Activated CD8-positive, alpha-beta T cell treated with anti-CD3 and anti-CD28 coated beads, Interleukin-2, amount 10 ng/mL, durations not matched to agents 7 days and 5 days (primary cell): ENCODE results near the gene TBK1. TPM values are rescaled to one million over a fixed set of nuclear protein-coding genes. Genes with fewer than 3 reads are reported as not detected.

Source experiments
- ATAC-seq: fragments of 150-1000 bp; cut with Tn5 transposase; one replicate; pipeline ENCODE4 v1.10.0; 2021; ENCODE audit warnings: moderate library complexity
- CTCF ChIA-PET: fragments of 350-600 bp; sonication (Branson Sonifier 250); formaldehyde crosslinking; loops from one replicate; lab custom pipeline; 2021; ENCODE audit warnings: antibody characterized with exemption; lab: Charles Lee
- POLR2A ChIA-PET: fragments of 350-600 bp; sonication (Branson Sonifier 250); formaldehyde crosslinking; loops from one replicate; lab custom pipeline; 2021; ENCODE audit warnings: antibody characterized with exemption; lab: Charles Lee
- DNase-seq: peaks from one replicate; pipeline ENCODE4 v3.0.0-alpha.2; 2020
- H3K27ac Mint-ChIP-seq: one replicate; pipeline ENCODE4 v1.8.0; 2021; ENCODE audit warnings: mild to moderate bottlenecking, mixed read lengths
- H3K27me3 Mint-ChIP-seq: one replicate; pipeline ENCODE4 v1.8.0; 2021; ENCODE audit warnings: low read depth, mixed read lengths
- H3K36me3 Mint-ChIP-seq: one replicate; pipeline ENCODE4 v1.8.0; 2021; ENCODE audit warnings: low read depth, mixed read lengths
- H3K4me1 Mint-ChIP-seq: one replicate; pipeline ENCODE4 v1.8.0; 2021; ENCODE audit warnings: low read depth, mixed read lengths
- H3K4me3 Mint-ChIP-seq: one replicate; pipeline ENCODE4 v1.8.0; 2021; ENCODE audit warnings: mild to moderate bottlenecking, mixed read lengths
- H3K9me3 Mint-ChIP-seq: one replicate; pipeline ENCODE4 v1.8.0; 2022; ENCODE audit warnings: mixed read lengths; ENCODE audit not compliant: insufficient read depth
- total RNA-seq, 2 experiments: library from RNA; stranded (reverse); gene quantifications; one replicate each; pipeline ENCODE4 v1.2.3, GENCODE V29; 2021

The TBK1 gene
- total RNA-seq, 2 experiments from 2014 or later = 25.0 to 31.7 TPM

GRCh38 chr12:64456119-64456518 lies 4.2 kb downstream of the TBK1 start:
- H3K4me3 Mint-ChIP-seq = no peak overlapping the region
- DNase-seq = no peak
- no peaks in the 10 kb centered on the region for H3K9me3 Mint-ChIP-seq
- H3K27ac Mint-ChIP-seq = peak overlapping the region; percentile 74
- CTCF ChIA-PET = interaction anchor here (1.0 kb wide), 1 partner anchor 26 kb away, joined by 4 read pairs; no protein-coding TSS in a partner anchor
- peaks cover 36% of the 10 kb centered on the region for H3K36me3 Mint-ChIP-seq
- no peak for ATAC-seq
- H3K27me3 Mint-ChIP-seq = no peaks in the 10 kb centered on the region
- peaks cover 49% of the 10 kb centered on the region for H3K4me1 Mint-ChIP-seq
- POLR2A ChIA-PET = interaction anchor here (1.2 kb wide), 1 partner anchor 15 kb away, joined by 3 read pairs; no protein-coding TSS in a partner anchor

- peaks cover 42% of the 10 kb centered on the region for H3K4me1 Mint-ChIP-seq
- H3K9me3 Mint-ChIP-seq = no peaks in the 10 kb centered on the region
- no peak for DNase-seq
- peak overlapping the region; percentile 68 for H3K27ac Mint-ChIP-seq
- ChIA-PET CTCF (interaction anchor here (0.6 to 1.0 kb wide), 2 partner anchors 10 to 25 kb away, joined by 3 to 4 read pairs; no protein-coding TSS in a partner anchor), POLR2A (interaction anchor here (1.2 kb wide), 1 partner anchor 16 kb away, joined by 3 read pairs; no protein-coding TSS in a partner anchor)
- no peaks in the 10 kb centered on the region for H3K27me3 Mint-ChIP-seq
- no peak overlapping the region for H3K4me3 Mint-ChIP-seq
- ATAC-seq = no peak
- peaks cover 41% of the 10 kb centered on the region for H3K36me3 Mint-ChIP-seq
Measured at GRCh38 chr12:64457032-64457431, 5.1 kb downstream of the TBK1 start.

GRCh38 chr12:64457466-64457865 lies 5.5 kb downstream of the TBK1 start:
- CTCF ChIA-PET = interaction anchor here (1.0 kb wide), 1 partner anchor 24 kb away, joined by 4 read pairs; no protein-coding TSS in a partner anchor
- peak; percentile 16 for ATAC-seq
- Mint-ChIP-seq H3K4me3 (no peak overlapping the region), H3K4me1 (peaks cover 42% of the 10 kb centered on the region), H3K36me3 (peaks cover 43% of the 10 kb centered on the region), H3K27ac (peak overlapping the region; percentile 68), H3K27me3 (no peaks in the 10 kb centered on the region), H3K9me3 (no peaks in the 10 kb centered on the region)
- no peak for DNase-seq
- POLR2A ChIA-PET = no interaction called here

GRCh38 chr12:64457923-64458322 lies 6.0 kb downstream of the TBK1 start:
- no peak overlapping the region for H3K4me3 Mint-ChIP-seq

GRCh38 chr12:64459394-64459891 lies 7.5 kb downstream of the TBK1 start:
- ATAC-seq (peak; percentile 50), DNase-seq (no peak)
- peaks cover 31% of the 10 kb centered on the region for H3K4me1 Mint-ChIP-seq
- H3K27me3 Mint-ChIP-seq = no peaks in the 10 kb centered on the region
- CTCF ChIA-PET = no interaction called here
- POLR2A ChIA-PET = interaction anchor here (0.9 kb wide), 1 partner anchor 14 kb away, joined by 3 read pairs; no protein-coding TSS in a partner anchor
- peak overlapping the region; percentile 87 for H3K27ac Mint-ChIP-seq
- peaks cover 37% of the 10 kb centered on the region for H3K36me3 Mint-ChIP-seq
- no peaks in the 10 kb centered on the region for H3K9me3 Mint-ChIP-seq
- peak overlapping the region; percentile 69 for H3K4me3 Mint-ChIP-seq

More at GRCh38 chr12:64457923-64458322, 6.0 kb downstream of the TBK1 start:
- no peaks in the 10 kb centered on the region for H3K27me3 Mint-ChIP-seq
- ChIA-PET POLR2A (no interaction called here), CTCF (no interaction called here)
- H3K36me3 Mint-ChIP-seq = peaks cover 39% of the 10 kb centered on the region
- no peak for DNase-seq
- no peaks in the 10 kb centered on the region for H3K9me3 Mint-ChIP-seq
- no peak for ATAC-seq
- H3K27ac Mint-ChIP-seq = peak overlapping the region; percentile 68
- H3K4me1 Mint-ChIP-seq = peaks cover 41% of the 10 kb centered on the region

- DNase-seq (no peak), ATAC-seq (no peak)
- Mint-ChIP-seq H3K4me1 (peaks cover 18% of the 10 kb centered on the region), H3K27me3 (no peaks in the 10 kb centered on the region), H3K4me3 (no peak overlapping the region), H3K9me3 (no peaks in the 10 kb centered on the region), H3K36me3 (peaks cover 43% of the 10 kb centered on the region), H3K27ac (no peak overlapping the region)
- ChIA-PET POLR2A (no interaction called here), CTCF (interaction anchor here (0.6 to 0.9 kb wide), 2 partner anchors 9 to 269 kb away, joined by 3 read pairs; no protein-coding TSS in a partner anchor)
Measured at GRCh38 chr12:64461634-64462414, 9.9 kb downstream of the TBK1 start.

GRCh38 chr12:64466178-64466577 lies 14.3 kb downstream of the TBK1 start:
- no peaks in the 10 kb centered on the region for H3K27me3 Mint-ChIP-seq
- H3K36me3 Mint-ChIP-seq = peaks cover 40% of the 10 kb centered on the region
- DNase-seq (no peak), ATAC-seq (no peak)
- ChIA-PET POLR2A (no interaction called here), CTCF (no interaction called here)
- no peak overlapping the region for H3K27ac Mint-ChIP-seq
- H3K9me3 Mint-ChIP-seq = no peaks in the 10 kb centered on the region
- H3K4me1 Mint-ChIP-seq = no peaks in the 10 kb centered on the region
- H3K4me3 Mint-ChIP-seq = no peak overlapping the region

GRCh38 chr12:64468966-64469365 lies 17.0 kb downstream of the TBK1 start:
- Mint-ChIP-seq H3K27me3 (no peaks in the 10 kb centered on the region), H3K4me1 (no peaks in the 10 kb centered on the region), H3K4me3 (no peak overlapping the region), H3K36me3 (peaks cover 58% of the 10 kb centered on the region), H3K9me3 (no peaks in the 10 kb centered on the region), H3K27ac (no peak overlapping the region)
- ChIA-PET POLR2A (no interaction called here), CTCF (no interaction called here)
- DNase-seq = no peak
- no peak for ATAC-seq

GRCh38 chr12:64469455-64470142 lies 17.7 kb downstream of the TBK1 start:
- Mint-ChIP-seq H3K27me3 (no peaks in the 10 kb centered on the region), H3K27ac (peak overlapping the region; percentile 31), H3K4me1 (no peaks in the 10 kb centered on the region), H3K36me3 (peaks cover 59% of the 10 kb centered on the region), H3K4me3 (no peak overlapping the region), H3K9me3 (no peaks in the 10 kb centered on the region)
- ChIA-PET POLR2A (no interaction called here), CTCF (interaction anchor here (1.2 kb wide), 1 partner anchor 229 kb away, joined by 3 read pairs; no protein-coding TSS in a partner anchor)
- DNase-seq = no peak
- ATAC-seq = no peak

- Mint-ChIP-seq H3K36me3 (peaks cover 61% of the 10 kb centered on the region), H3K4me3 (no peak overlapping the region), H3K4me1 (no peaks in the 10 kb centered on the region), H3K27ac (no peak overlapping the region), H3K27me3 (no peaks in the 10 kb centered on the region), H3K9me3 (no peaks in the 10 kb centered on the region)
- POLR2A ChIA-PET = no interaction called here
- ATAC-seq = no peak
- CTCF ChIA-PET = interaction anchor here (1.2 kb wide), 1 partner anchor 228 kb away, joined by 3 read pairs; no protein-coding TSS in a partner anchor
- no peak for DNase-seq
Measured at GRCh38 chr12:64470495-64470894, 18.6 kb downstream of the TBK1 start.

- CTCF ChIA-PET = no interaction called here
- no peak overlapping the region for H3K4me3 Mint-ChIP-seq
Measured at GRCh38 chr12:64473176-64473575, 21.3 kb downstream of the TBK1 start.

More at GRCh38 chr12:64473176-64473575, 21.3 kb downstream of the TBK1 start:
- Mint-ChIP-seq H3K36me3 (peaks cover 71% of the 10 kb centered on the region), H3K4me1 (no peaks in the 10 kb centered on the region), H3K27ac (no peak overlapping the region), H3K27me3 (no peaks in the 10 kb centered on the region), H3K9me3 (peaks cover 11% of the 10 kb centered on the region)
- POLR2A ChIA-PET = no interaction called here
- ATAC-seq (no peak), DNase-seq (no peak)
